GM13977 (cell line): ENCODE measurements around the gene CCND3.

Source experiments
- DNase-seq: peaks from one replicate; pipeline ENCODE4 v3.0.0; 2012; ENCODE audit warnings: low spot score
- CTCF ChIP-seq: IDR thresholded peaks from 2 replicates; pipeline ENCODE4 v1.5.1; 2012; ENCODE audit warnings: mild to moderate bottlenecking, control low read depth; ENCODE audit not compliant: insufficient read depth; ENCODE audit errors: extremely low read depth, missing control alignments
- in situ Hi-C: fragments of 300-500 bp; cut with MboI; formaldehyde crosslinking; loops from one replicate; pipeline ENCODE4 v1.12.0; 2022; ENCODE audit warnings: low sequenced_read_pairs, low pct_unique_long_range_greater_than_20kb, mixed read lengths, inconsistent platforms; ENCODE audit not compliant: unreplicated experiment

CCND3 gene

GRCh38 chr6:41939848-41940758 is 1.5 kb downstream of the CCND3 start:
- DNase-seq: no peak
- in situ Hi-C loops: no loop called here
- no peak for TF ChIP-seq CTCF

- no peak for TF ChIP-seq CTCF
- no peak for DNase-seq
- in situ Hi-C loops: no loop called here
Measured at GRCh38 chr6:41939176-41939847, 2.3 kb downstream of the CCND3 start.

- in situ Hi-C loops: no loop called here
- TF ChIP-seq CTCF: no peak
- DNase-seq: no peak
Measured at GRCh38 chr6:41938590-41939175, 2.9 kb downstream of the CCND3 start.

GRCh38 chr6:41937861-41938574 is 3.6 kb downstream of the CCND3 start:
- in situ Hi-C loops: no loop called here
- no peak for TF ChIP-seq CTCF
- no peak for DNase-seq

- TF ChIP-seq CTCF: no peak
- in situ Hi-C loops: no loop called here
Measured at GRCh38 chr6:41937472-41937860, 4.1 kb downstream of the CCND3 start.

More at GRCh38 chr6:41937472-41937860, 4.1 kb downstream of the CCND3 start:
- DNase-seq: no peak
